ENCODE measurements around the gene LRRC25.

DNA sequence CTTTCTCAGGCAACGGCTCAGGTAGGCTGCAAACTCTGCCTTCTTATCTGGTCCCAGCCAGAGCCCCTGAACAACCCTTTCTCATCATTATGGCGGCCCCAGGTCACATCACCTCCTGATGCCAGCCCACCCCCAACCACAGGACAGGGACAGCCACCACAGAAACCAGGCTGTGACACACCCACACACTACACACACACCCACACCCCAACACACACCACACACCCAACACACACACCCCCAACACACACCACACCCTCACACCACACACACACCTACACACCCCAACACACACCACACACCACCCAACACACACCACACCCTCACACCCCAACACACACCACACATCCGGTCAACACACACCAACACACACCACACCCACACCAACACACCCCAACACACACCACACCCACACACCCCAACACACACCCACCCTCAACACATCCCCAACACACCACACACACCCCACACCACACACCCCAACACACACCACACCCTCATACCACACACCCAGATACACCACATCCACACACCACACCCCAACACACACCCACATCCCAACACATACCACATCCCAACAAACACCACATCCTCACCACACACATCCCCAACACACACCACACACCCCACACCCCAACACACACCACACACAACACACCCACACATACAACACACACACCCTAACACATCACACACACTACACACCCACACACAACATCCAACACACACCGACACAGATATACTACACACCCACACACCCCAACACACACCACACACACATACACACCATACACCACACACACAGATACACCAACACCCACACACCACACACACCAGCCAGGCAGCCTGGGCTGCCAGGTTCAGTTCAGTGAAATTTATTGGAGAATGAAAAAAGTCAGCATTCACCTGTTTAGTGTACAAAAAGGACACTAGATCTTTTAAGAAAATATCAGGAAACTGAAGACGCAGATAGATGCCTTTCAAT is 44.7 kb upstream of the LRRC25 start:
- TF ChIP-seq, protein P1, sequence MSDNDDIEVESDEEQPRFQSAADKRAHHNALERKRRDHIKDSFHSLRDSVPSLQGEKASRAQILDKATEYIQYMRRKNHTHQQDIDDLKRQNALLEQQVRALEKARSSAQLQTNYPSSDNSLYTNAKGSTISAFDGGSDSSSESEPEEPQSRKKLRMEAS (IDR thresholded peaks at IDR 0.05) = no peak
- TF ChIP-seq EP300 (IDR thresholded peaks at IDR 0.05; ENCODE audit: borderline replicate concordance) (no peak), TAF1 (IDR thresholded peaks at IDR 0.05; ENCODE audit: low read depth) (no peak), NFIC (IDR thresholded peaks at IDR 0.05) (no peak), RAD21 (IDR thresholded peaks at IDR 0.05; ENCODE audit: low read depth) (no peak), ZBTB7A (IDR thresholded peaks at IDR 0.05; ENCODE audit: low read depth) (no peak), CREB1 (IDR thresholded peaks at IDR 0.05; ENCODE audit: low read depth) (no peak)

Data from Ishikawa (cell line).